ENCODE measurements around the gene IL17REL.

IL17REL gene

GRCh38 chr22:49999946-50000586, 12.5 kb downstream of the IL17REL start:
- no peak overlapping the region for H3K27ac ChIP-seq (replicated peaks)
- TF ChIP-seq POLR2AphosphoS5 (IDR thresholded peaks at IDR 0.05; ENCODE audit: low read depth) (no peak), GABPA (IDR thresholded peaks at IDR 0.05; ENCODE audit: low read depth) (no peak)
- TF ChIP-seq, protein P1, sequence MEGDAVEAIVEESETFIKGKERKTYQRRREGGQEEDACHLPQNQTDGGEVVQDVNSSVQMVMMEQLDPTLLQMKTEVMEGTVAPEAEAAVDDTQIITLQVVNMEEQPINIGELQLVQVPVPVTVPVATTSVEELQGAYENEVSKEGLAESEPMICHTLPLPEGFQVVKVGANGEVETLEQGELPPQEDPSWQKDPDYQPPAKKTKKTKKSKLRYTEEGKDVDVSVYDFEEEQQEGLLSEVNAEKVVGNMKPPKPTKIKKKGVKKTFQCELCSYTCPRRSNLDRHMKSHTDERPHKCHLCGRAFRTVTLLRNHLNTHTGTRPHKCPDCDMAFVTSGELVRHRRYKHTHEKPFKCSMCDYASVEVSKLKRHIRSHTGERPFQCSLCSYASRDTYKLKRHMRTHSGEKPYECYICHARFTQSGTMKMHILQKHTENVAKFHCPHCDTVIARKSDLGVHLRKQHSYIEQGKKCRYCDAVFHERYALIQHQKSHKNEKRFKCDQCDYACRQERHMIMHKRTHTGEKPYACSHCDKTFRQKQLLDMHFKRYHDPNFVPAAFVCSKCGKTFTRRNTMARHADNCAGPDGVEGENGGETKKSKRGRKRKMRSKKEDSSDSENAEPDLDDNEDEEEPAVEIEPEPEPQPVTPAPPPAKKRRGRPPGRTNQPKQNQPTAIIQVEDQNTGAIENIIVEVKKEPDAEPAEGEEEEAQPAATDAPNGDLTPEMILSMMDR (IDR thresholded peaks at IDR 0.05; ENCODE audit: insufficient read depth, low read length) = no peak
- H3K27me3 ChIP-seq (ENCODE audit: insufficient read depth, poor library complexity, severe bottlenecking) = peaks cover 5% of the 10 kb centered on the region
- no peak for DNase-seq (ENCODE audit: low read depth in 1 of 2, low spot score in 1 of 2)
- H3K4me3 ChIP-seq (replicated peaks; ENCODE audit: insufficient read depth, low read length) = no peak overlapping the region

- Histone ChIP-seq H3K4me3 (replicated peaks; ENCODE audit: insufficient read depth, low read length) (no peak overlapping the region), H3K27ac (replicated peaks) (no peak overlapping the region)
- no peak for DNase-seq (ENCODE audit: low read depth in 1 of 2, low spot score in 1 of 2)
Measured at GRCh38 chr22:49999063-49999945, 13.3 kb downstream of the IL17REL start.

DNA sequence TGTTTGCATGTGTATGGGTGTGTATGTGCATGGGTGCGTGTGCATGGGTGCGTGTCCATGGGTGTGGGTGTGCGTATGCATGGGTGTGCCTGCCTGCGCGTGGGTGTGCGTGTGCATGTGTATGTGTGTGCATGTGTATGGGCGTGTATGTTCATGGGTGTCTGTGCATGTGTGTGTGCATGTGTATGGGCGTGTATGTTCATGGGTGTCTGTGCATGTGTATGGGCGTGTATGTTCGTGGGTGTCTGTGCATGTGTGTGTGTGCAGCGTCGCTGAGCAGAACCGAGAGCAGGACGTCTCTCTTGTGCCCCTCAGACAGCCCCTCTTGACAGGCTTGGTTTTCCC, 13.9 kb downstream of the IL17REL start:
- no peak overlapping the region for H3K27ac ChIP-seq (replicated peaks)
- H3K27me3 ChIP-seq (ENCODE audit: insufficient read depth, poor library complexity, severe bottlenecking) = peaks cover 5% of the 10 kb centered on the region
- no peak for DNase-seq (ENCODE audit: low read depth in 1 of 2, low spot score in 1 of 2)
- TF ChIP-seq GABPA (IDR thresholded peaks at IDR 0.05; ENCODE audit: low read depth) (no peak), POLR2AphosphoS5 (IDR thresholded peaks at IDR 0.05; ENCODE audit: low read depth) (no peak)
- TF ChIP-seq, protein P2, sequence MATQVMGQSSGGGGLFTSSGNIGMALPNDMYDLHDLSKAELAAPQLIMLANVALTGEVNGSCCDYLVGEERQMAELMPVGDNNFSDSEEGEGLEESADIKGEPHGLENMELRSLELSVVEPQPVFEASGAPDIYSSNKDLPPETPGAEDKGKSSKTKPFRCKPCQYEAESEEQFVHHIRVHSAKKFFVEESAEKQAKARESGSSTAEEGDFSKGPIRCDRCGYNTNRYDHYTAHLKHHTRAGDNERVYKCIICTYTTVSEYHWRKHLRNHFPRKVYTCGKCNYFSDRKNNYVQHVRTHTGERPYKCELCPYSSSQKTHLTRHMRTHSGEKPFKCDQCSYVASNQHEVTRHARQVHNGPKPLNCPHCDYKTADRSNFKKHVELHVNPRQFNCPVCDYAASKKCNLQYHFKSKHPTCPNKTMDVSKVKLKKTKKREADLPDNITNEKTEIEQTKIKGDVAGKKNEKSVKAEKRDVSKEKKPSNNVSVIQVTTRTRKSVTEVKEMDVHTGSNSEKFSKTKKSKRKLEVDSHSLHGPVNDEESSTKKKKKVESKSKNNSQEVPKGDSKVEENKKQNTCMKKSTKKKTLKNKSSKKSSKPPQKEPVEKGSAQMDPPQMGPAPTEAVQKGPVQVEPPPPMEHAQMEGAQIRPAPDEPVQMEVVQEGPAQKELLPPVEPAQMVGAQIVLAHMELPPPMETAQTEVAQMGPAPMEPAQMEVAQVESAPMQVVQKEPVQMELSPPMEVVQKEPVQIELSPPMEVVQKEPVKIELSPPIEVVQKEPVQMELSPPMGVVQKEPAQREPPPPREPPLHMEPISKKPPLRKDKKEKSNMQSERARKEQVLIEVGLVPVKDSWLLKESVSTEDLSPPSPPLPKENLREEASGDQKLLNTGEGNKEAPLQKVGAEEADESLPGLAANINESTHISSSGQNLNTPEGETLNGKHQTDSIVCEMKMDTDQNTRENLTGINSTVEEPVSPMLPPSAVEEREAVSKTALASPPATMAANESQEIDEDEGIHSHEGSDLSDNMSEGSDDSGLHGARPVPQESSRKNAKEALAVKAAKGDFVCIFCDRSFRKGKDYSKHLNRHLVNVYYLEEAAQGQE (IDR thresholded peaks at IDR 0.05; ENCODE audit: insufficient replicate concordance, low read depth) = no peak
- H3K4me3 ChIP-seq (replicated peaks; ENCODE audit: insufficient read depth, low read length) = no peak overlapping the region

More at GRCh38 chr22:49999063-49999945, 13.3 kb downstream of the IL17REL start:
- peaks cover 5% of the 10 kb centered on the region for H3K27me3 ChIP-seq (ENCODE audit: insufficient read depth, poor library complexity, severe bottlenecking)
- TF ChIP-seq SPI1 (IDR thresholded peaks at IDR 0.05; ENCODE audit: borderline replicate concordance, low read depth) (no peak), GABPA (IDR thresholded peaks at IDR 0.05; ENCODE audit: low read depth) (no peak), POLR2AphosphoS5 (IDR thresholded peaks at IDR 0.05; ENCODE audit: low read depth) (no peak)
- TF ChIP-seq, protein P1 (IDR thresholded peaks at IDR 0.05; ENCODE audit: insufficient read depth, low read length) = no peak
- TF ChIP-seq, protein P2 (IDR thresholded peaks at IDR 0.05; ENCODE audit: insufficient replicate concordance, low read depth) = no peak

- Histone ChIP-seq H3K27ac (replicated peaks) (no peak overlapping the region), H3K4me3 (replicated peaks; ENCODE audit: insufficient read depth, low read length) (no peak overlapping the region), H3K27me3 (ENCODE audit: insufficient read depth, poor library complexity, severe bottlenecking) (peaks cover 5% of the 10 kb centered on the region)
- no peak for DNase-seq (ENCODE audit: low read depth in 1 of 2, low spot score in 1 of 2)
- TF ChIP-seq POLR2AphosphoS5 (IDR thresholded peaks at IDR 0.05; ENCODE audit: low read depth) = no peak
- TF ChIP-seq GABPA (IDR thresholded peaks at IDR 0.05; ENCODE audit: low read depth) = no peak
- no peak for TF ChIP-seq SPI1 (IDR thresholded peaks at IDR 0.05; ENCODE audit: borderline replicate concordance, low read depth)
- TF ChIP-seq, protein P2 (IDR thresholded peaks at IDR 0.05; ENCODE audit: insufficient replicate concordance, low read depth) = no peak
Measured at GRCh38 chr22:49997932-49998717, 14.4 kb downstream of the IL17REL start.

Measured in HL-60 (cell line).